ENCODE measurements around the gene KIF18A.

- TF ChIP-seq CTCF (conservative IDR thresholded peaks at IDR 0.05; ENCODE audit: low read length) (no peak), EZH2phosphoT487 (IDR thresholded peaks at IDR 0.05; ENCODE audit: borderline replicate concordance, low read depth, low read length) (no peak)
Observed at GRCh38 chr11:27996066-27996465, 111.9 kb downstream of the KIF18A start.
